Activated CD4-positive, alpha-beta T cell treated with anti-CD3 and anti-CD28 coated beads, Interleukin-2, amount 50 U/mL, for 24 hours (primary cell): ENCODE results near the gene USP19.

Experiments
- DNase-seq, 2 donors: peaks; one replicate each; pipeline ENCODE4 v3.0.0-alpha.2; 2020; ENCODE audit warnings: low read depth in 1 of 2, low spot score in 1 of 2

USP19 gene

DNA sequence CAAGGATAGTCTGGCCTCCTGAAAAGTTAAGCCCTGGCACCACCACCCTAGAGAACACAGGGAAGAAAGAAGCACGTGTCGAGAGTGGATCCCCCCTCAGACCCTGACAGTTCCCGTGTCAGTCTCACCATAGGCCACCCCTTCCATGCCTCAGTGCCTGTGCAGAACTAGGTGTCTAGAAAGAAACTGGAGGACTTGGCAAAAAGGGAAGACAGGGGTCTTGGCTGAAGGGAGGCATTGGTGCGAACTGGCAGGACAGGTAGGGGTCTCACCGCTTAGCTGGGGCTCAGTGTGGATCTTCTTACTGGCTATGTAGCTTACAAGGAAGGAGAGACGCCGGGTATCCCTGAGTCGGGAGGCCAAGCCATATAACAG is 16.6 kb downstream of the USP19 start:
- DNase-seq = no peak

DNA sequence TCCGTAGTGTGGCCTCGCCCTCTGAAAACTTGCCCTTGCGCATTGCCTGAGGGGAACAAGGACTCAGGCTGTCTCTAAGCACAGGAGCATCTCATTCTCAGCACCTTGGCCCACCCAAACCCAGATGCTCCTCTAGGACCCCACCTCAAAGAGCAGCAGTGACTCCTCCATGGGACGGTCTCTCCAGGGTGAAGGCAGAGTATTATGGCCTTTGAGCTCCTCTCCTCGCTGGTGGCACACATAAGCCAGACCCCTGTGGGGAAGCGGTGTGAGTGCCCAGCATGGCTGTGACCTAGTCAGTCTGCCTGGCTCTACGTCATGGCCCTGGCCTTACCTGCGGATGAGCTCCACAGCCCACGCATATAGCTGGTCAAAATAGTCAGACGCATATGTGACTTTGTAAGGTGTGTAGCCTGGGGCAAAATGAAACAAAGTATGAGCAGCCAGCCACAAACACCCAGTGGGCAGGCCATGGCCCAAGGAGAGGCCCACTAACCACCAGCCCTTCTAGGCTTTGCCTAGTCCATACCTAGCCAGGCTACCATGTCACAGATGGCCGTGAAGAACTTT is 20.5 kb downstream of the USP19 start:
- no peak for DNase-seq

DNA sequence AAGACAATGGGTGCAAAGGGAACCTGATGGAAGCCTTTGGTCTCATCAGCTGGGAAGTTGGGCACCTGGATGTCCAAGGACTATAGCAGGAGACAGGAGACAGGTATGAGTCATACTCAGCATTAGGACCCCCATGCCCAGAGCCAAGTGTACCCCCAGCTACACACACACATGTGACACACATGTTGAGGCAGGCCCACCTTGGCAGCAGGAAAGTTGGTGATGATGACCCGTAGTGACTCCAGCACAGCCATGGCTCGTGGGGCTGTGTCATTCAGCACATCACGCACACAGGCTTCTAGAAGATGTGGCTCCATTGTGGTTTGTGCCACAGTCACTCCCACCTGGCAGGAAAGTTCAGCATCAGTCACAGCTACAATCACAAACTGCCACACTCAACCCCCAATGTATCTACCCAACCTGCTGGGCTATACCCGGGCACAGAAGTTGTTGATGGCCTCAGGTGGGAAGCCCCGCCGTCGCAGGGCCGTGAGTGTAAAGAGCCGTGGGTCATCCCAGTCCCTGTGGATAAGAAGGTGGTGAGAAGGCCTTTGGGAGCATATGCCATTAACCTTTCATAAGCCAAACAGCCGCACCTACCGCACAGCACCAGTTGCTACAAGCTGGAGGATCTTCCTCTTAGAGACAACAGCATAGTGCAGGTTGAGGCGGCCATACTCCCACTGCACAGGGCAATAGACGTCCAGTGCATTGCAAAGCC is 21.6 kb downstream of the USP19 start:
- DNase-seq = no peak

DNA sequence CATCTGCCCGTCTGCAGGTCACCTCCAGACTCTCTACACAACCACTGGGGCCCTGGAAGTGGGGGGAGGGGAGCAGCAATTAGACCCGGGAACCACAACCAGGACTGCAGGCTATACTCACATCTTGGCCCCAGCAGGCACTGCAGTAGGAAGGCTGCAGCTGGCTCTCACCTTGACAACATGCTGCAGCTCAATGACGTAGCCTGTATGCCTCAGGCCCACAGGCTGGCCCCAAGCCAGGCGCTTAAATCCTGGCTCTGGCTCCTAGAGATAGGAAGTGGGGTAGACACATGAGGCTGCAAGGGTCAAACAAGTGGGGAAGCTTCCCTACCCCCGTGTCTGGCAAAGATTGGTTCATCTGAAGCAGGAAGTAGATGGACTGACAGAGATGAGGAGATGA is 22.2 kb downstream of the USP19 start:
- DNase-seq = no peak

DNA sequence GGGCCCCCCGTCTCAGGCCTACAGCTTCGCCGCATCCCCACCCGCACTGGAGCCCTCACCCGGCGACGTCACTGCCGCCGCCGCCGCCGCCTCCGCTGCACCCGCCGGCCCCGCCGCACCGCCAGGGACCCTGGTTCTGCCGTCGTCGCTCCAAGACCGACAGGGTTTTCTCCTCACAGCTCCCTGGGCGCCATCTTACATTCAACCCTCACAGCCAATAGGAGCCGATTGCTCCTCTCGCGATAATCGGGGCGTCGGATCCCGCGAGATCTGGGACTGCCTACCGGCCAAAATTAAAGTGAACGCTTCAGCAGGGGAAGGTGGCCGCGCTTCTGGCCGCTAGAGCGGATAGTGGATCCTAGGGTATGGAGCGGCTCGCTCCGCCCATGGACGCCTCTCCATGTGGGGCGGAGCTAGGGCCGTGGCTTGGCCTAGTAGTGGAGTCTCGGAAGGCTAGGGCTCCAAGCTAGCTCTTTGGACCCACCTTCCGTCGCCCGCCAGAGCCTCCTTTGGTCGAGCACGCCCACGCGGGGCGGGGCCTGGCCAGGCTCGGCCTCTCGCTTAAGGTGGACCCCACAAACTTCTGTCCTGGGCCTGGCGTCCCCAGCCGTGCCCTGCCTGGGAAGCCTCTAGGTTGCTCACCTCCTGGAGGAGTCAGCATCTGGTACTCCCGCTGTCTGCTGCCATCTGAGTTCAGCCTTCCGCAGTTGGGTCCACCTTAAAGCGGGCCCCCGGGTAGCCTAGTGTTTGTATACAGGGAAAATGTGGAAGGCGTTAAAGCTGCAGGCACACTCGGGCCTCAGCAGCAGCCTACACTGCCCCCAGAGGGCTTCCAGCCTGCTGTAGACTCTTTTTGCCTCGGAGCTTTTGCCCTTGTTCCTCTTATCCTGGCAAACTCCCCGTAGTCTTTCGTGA is 26.5 kb downstream of the USP19 start, which contains the start of gene QRICH1:
Gene QRICH1, minus strand, starts transcription at position 219 of the 915 bp plus-strand sequence. CDS start 17,054 bp downstream, outside the sequence.
- DNase-seq = peak; percentile 90 to 97

DNA sequence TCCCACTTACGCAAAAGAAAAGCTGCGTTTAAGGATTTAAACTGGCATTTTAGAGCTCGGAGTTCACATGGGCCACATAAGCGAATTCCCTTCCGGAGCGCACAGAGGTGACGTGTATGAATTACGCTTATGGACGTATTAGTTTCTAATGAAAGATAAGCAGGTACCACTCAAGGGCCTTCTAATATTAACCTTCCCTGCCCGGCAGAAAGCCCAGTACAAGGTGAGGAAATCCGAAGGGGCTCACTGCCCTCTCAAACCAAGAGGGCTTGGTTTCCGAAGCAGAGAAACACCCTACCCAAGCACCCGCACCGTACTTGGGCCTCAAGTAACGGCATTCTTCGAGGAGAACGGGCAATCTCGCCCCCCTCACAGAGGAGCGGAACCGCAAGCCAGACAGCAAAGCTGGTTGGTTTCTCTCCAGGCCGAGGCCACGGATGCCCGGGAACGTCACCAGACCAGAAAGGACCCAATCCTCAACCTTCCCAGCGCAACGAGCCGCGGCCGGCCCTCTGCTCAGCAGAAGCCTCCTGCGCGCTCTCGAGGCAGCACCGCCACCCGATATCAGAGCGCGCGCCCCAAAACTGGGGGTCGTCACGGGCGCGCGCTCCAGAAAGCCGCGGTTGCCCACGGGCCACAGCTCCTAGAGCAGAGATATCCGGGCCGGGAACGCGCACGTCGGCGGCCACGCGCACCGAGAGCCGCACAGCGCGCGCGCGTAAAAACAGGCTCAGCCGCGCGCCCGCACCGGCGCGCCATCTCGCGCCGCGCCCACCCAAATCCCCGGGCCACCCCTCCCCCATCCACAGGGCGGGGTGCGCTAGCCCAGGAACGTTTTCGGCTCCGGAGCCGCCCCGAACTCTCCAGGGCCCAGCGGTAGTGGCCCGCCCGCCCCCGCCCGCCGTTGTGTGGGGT is 27.4 kb downstream of the USP19 start:
- DNase-seq = peak; percentile 52 to 67

DNA sequence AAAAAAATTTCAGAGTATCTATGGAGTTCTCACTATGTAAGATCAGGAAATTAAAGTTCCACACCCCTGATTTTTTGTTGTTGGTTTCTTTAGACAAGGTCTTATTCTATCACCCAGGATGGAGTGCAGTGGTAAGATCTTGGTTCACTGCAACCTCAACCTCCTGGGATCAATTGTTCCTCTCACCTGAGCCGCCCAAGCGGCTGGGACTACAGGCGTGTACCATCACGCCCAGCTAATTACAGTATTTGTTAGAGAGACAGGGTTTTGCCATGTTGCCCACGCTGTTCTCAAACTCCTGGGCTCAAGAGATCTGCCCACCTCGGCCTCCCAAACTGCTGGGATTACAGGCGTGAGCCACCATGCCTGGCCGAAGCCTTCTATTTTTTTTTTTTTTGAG is 39.2 kb downstream of the USP19 start:
- no peak for DNase-seq

DNA sequence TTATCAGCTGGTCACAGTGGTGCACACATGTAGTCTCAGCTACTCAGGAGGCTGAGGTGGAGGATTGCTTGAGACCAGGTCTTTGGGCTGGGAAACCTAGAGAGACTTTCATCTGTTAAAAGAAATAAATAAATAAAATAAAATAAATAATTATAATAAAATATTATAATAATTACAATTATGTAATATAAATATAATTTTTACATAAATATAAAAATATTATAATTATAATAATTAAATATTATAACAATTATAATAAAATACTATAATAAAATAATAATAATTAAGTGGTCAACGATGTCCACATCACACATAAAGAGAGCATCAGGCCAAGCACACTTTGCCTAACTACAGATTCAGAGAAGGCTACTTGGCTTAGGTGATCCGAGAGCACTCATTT is 41.4 kb downstream of the USP19 start:
- no peak for DNase-seq

DNA sequence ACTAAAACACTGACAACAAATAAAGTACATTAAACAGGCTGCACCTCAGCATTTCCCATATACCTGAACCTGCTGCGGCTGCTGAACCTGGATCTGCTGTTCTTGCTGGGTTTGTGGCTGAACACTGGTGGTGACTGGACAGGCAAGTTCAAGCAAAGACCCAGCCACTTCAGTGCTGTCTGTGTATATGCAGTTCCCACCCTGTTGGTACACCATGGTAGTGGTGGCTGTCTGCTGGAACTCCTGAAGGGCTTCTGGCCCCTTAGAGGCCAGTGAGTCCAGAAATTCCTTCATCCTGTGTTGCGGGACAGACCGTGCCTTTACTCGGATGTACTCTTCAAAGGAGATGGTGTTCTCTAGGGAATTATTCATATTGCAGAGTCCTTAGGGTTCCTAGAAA is 44.0 kb downstream of the USP19 start:
- DNase-seq = no peak

DNA sequence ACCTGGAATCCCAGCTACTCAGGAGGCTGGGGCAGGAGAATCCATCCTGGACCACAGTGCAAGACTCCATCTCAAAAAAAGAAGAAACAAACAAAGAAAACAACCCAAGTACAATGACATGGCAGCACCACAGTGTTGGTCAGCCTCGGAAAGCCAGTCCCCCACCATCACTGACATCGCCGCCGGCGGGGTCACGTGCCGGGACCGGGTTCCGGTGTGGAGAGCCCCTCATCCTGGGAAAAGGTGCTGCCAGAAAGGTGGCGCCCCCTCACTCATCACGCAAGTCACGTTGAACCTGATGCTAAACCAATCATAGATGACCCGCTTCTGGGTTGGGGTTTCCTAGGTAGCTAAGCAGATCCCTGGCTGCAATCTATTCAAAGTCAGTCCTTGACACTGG is 44.5 kb downstream of the USP19 start:
- no peak for DNase-seq
